Right atrium auricular region (tissue), 2 donors: ENCODE data around the gene MTX2. TPM values are rescaled to one million over a fixed set of nuclear protein-coding genes. Genes with fewer than 3 reads are reported as not detected.

Experiments used
- DNase-seq: peaks from one replicate; pipeline ENCODE4 v3.0.0-alpha.2; 2019; ENCODE audit warnings: low spot score
- H3K27ac ChIP-seq, 2 donors: fragments of 200-600 bp; sonication (generic); 1 replicate in 1 of 2; 2 replicates in 1 of 2; pipeline ENCODE4 v1.5.1; 2016 to 2019
- H3K27me3 ChIP-seq, 2 donors: fragments of 200-600 bp; sonication (generic); one replicate each; pipeline versions ENCODE4 v1.5.1 to v1.6.0; 2017 to 2019
- H3K36me3 ChIP-seq: fragments of 200-600 bp; sonication (generic); one replicate; pipeline ENCODE4 v1.5.1; 2016
- H3K4me1 ChIP-seq, 2 donors: fragments of 200-600 bp; sonication (generic); one replicate each; pipeline versions ENCODE4 v1.5.1 to v1.6.0; 2017 to 2019
- H3K4me3 ChIP-seq, 2 donors: fragments of 200-600 bp; sonication (generic); 1 replicate in 1 of 2; 2 replicates in 1 of 2; pipeline ENCODE4 v1.5.1; 2017 to 2019; ENCODE audit warnings: mild to moderate bottlenecking in 1 of 2, moderate library complexity in 1 of 2
- H3K9me3 ChIP-seq, 2 donors: fragments of 200-600 bp; sonication (generic); one replicate each; pipeline ENCODE4 v1.5.1; 2019
- total RNA-seq, 2 donors: library from RNA; depleted of rRNA; stranded (reverse); fragments of >200 nt; gene quantifications; one replicate each; pipeline ENCODE4 v1.1.0, GENCODE V29; 2016
- TF ChIP-seq, protein P1 (sequence below), 2 donors: fragments of 200-600 bp; sonication (generic); IDR thresholded peaks; one replicate each; pipeline ENCODE4 v1.5.1; 2019; ENCODE audit warnings: antibody characterized with exemption in 2 of 2

MTX2 gene
- total RNA-seq, 2 donors from 2014 or later = 36.7 to 73.5 TPM

DNA sequence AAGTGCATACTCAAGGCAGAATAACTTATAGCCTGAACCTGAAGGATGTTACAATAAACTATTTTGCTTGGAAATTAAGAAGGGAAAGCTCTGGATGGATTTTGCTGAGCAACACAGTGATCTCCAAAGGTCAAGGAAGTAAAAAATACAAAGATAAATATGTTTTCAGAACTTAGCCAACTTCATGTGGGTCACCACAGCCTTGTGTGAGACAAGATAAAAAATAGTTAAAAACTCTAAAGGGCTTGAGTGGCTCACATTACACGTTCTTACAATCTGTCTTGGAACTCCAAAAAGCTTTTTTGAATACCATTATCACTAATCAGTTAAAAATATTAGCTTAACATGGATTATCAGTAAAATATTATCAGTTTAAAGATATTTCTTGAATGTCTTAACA lies 28.9 kb upstream of the MTX2 start:
- TF ChIP-seq, protein P1, sequence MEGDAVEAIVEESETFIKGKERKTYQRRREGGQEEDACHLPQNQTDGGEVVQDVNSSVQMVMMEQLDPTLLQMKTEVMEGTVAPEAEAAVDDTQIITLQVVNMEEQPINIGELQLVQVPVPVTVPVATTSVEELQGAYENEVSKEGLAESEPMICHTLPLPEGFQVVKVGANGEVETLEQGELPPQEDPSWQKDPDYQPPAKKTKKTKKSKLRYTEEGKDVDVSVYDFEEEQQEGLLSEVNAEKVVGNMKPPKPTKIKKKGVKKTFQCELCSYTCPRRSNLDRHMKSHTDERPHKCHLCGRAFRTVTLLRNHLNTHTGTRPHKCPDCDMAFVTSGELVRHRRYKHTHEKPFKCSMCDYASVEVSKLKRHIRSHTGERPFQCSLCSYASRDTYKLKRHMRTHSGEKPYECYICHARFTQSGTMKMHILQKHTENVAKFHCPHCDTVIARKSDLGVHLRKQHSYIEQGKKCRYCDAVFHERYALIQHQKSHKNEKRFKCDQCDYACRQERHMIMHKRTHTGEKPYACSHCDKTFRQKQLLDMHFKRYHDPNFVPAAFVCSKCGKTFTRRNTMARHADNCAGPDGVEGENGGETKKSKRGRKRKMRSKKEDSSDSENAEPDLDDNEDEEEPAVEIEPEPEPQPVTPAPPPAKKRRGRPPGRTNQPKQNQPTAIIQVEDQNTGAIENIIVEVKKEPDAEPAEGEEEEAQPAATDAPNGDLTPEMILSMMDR (IDR thresholded peaks at IDR 0.05) = no peak
- no peaks in the 10 kb centered on the region for H3K9me3 ChIP-seq
- H3K4me3 ChIP-seq = no peak overlapping the region
- H3K36me3 ChIP-seq = no peaks in the 10 kb centered on the region
- no peaks in the 10 kb centered on the region for H3K27me3 ChIP-seq
- DNase-seq = no peak
- no peak overlapping the region for H3K27ac ChIP-seq
- no peaks in the 10 kb centered on the region for H3K4me1 ChIP-seq

DNA sequence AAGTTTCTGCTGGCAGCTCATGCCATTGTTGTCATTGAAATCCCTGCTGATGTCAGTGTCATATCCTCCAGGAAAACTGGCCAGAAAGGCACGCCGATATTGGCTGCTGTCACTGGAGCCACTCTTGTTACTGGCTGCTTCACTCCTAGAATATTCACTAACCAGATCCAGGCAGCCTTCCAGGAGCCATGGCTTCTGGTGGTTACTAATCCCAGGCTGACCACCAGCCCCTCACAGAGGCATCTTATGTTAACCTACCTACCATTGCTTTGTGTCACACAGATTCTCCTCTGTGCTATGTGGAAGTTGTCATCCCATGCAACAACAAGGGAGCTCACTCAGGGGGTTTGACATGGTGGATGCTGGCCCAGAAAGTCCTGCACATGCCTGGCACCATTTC lies 27.0 kb upstream of the MTX2 start:
- H3K4me3 ChIP-seq = no peak overlapping the region
- H3K4me1 ChIP-seq = no peaks in the 10 kb centered on the region
- TF ChIP-seq, protein P1 (IDR thresholded peaks at IDR 0.05) = no peak
- DNase-seq = no peak
- H3K9me3 ChIP-seq = no peaks in the 10 kb centered on the region
- H3K36me3 ChIP-seq = no peaks in the 10 kb centered on the region
- no peaks in the 10 kb centered on the region for H3K27me3 ChIP-seq
- H3K27ac ChIP-seq = no peak overlapping the region

DNA sequence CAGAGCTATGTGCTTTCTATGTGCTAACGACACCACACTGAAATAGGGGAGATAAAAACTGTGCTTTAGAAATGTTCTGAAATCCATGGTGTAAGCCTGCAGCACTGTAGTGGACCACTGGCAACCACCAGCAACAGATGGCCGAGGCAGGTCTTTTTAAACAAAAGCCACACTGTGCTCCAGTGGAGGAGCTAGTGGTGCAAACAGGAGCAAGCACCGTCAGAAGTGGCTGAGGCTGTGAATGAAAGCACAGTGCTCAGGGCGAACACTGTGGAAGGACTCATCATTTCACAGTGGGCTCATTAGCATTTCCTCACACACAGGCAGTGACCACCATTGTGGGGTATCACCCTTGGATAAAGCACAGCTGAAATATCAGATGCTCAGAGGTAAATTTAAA lies 22.9 kb upstream of the MTX2 start:
- H3K4me1 ChIP-seq = no peaks in the 10 kb centered on the region
- no peaks in the 10 kb centered on the region for H3K36me3 ChIP-seq
- H3K9me3 ChIP-seq = peaks cover 0 to 7% of the 10 kb centered on the region in 2 donors
- no peaks in the 10 kb centered on the region for H3K27me3 ChIP-seq
- TF ChIP-seq, protein P1 (IDR thresholded peaks at IDR 0.05) = no peak
- H3K4me3 ChIP-seq = no peak overlapping the region
- DNase-seq = no peak
- H3K27ac ChIP-seq = no peak overlapping the region

DNA sequence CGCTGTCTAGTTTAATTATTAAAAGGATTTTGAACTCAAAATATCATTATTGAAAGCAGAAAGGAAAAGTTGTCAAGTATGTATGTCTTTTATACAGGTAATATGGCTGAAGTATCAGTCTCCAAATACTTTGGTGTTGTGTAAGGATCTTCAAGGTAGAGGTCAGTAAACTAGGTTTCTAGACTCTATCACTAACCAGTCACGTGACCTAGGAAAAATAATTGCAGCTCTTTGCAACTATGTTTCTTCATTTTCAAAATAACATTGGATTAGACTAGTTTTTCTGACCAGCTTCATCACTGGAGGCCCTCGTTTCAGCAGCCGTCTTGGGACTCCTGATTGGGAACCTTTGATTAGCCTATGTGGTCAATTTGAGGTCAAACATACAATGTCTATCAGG lies 21.4 kb upstream of the MTX2 start:
- no peaks in the 10 kb centered on the region for H3K4me1 ChIP-seq
- no peaks in the 10 kb centered on the region for H3K27me3 ChIP-seq
- H3K4me3 ChIP-seq = no peak overlapping the region
- peaks cover 0 to 7% of the 10 kb centered on the region in 2 donors for H3K9me3 ChIP-seq
- TF ChIP-seq, protein P1 (IDR thresholded peaks at IDR 0.05) = no peak
- H3K27ac ChIP-seq = no peak overlapping the region
- no peak for DNase-seq
- H3K36me3 ChIP-seq = no peaks in the 10 kb centered on the region

DNA sequence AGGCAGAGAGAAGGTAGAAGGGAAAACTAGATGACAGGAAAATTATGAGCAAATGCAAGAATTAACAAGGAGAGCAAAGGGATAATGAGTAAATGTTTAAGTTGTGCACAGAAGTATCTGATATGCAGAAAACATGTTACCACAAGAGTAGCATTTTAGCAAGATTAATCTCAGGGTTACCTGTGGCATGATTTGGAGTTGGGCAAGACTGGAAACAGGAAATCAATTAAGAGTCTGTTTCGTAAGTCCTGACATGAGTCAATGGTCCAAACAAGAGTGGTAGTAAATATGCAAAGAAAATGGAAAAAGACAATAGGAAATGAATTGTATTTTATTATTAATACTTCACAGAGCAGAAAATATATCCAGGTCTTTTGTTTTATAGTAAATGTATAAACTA lies 17.3 kb upstream of the MTX2 start:
- Histone ChIP-seq H3K9me3 (peaks cover 0 to 7% of the 10 kb centered on the region in 2 donors), H3K4me1 (no peaks in the 10 kb centered on the region), H3K27ac (no peak overlapping the region), H3K36me3 (no peaks in the 10 kb centered on the region), H3K27me3 (no peaks in the 10 kb centered on the region), H3K4me3 (no peak overlapping the region)
- DNase-seq = no peak
- TF ChIP-seq, protein P1 (IDR thresholded peaks at IDR 0.05) = no peak

DNA sequence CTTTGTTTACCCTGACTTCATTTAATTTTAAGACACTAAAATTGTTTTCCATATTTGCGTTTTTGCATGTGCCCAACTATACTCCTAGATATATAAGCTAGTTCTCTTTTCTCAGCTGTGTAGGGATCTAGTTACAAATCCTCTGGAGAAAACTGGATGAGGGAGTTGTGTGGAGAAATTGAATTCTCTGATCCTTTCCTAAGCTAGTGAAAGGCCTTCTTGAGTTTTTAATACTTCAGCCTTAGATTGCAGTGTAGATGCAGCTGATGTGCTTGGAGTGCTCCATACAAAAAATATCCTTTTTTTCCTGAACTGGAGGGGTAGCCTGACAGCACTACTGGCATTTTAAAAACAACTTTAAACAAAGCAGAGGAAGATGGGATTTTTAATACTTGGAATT lies 8.6 kb upstream of the MTX2 start:
- H3K4me1 ChIP-seq = no peaks in the 10 kb centered on the region
- H3K9me3 ChIP-seq = no peaks in the 10 kb centered on the region
- H3K36me3 ChIP-seq = no peaks in the 10 kb centered on the region
- no peak overlapping the region for H3K27ac ChIP-seq
- no peak overlapping the region for H3K4me3 ChIP-seq
- DNase-seq = no peak
- no peaks in the 10 kb centered on the region for H3K27me3 ChIP-seq
- TF ChIP-seq, protein P1 (IDR thresholded peaks at IDR 0.05) = no peak
